Measurements from ENCODE around the gene TBCEL. TPM values are rescaled to one million over a fixed set of nuclear protein-coding genes. Genes with fewer than 3 reads are reported as not detected.

Gene TBCEL
- total and polyA plus RNA-seq, 10 of the 15 experiments (the other 5 are each of a cell fraction or from before 2014, with no cell fraction given), result 2.0 to 10.4 (median 7.3) TPM

- TF ChIP-seq, protein P1, sequence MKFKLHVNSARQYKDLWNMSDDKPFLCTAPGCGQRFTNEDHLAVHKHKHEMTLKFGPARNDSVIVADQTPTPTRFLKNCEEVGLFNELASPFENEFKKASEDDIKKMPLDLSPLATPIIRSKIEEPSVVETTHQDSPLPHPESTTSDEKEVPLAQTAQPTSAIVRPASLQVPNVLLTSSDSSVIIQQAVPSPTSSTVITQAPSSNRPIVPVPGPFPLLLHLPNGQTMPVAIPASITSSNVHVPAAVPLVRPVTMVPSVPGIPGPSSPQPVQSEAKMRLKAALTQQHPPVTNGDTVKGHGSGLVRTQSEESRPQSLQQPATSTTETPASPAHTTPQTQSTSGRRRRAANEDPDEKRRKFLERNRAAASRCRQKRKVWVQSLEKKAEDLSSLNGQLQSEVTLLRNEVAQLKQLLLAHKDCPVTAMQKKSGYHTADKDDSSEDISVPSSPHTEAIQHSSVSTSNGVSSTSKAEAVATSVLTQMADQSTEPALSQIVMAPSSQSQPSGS (IDR thresholded peaks at IDR 0.05; ENCODE audit: low read length), result peak; percentile 47; the same call in 1 of the 2 replicates
- TF ChIP-seq ZNF24 (IDR thresholded peaks at IDR 0.05) (no peak), STAT1 (conservative IDR thresholded peaks at IDR 0.05) (no peak), BCL3 (IDR thresholded peaks at IDR 0.05; ENCODE audit: borderline replicate concordance, insufficient read depth, low read depth, low read length, poor library complexity, severe bottlenecking) (no peak), RCOR1 (conservative IDR thresholded peaks at IDR 0.05; ENCODE audit: low read depth, low read length) (0 out of 2 replicates have a peak, but pooled peaks have one; percentile 64), RAD51 (IDR thresholded peaks at IDR 0.05) (no peak), ZNF217 (IDR thresholded peaks at IDR 0.05) (peak; percentile 85; the same call in 1 of the 2 replicates), TARDBP (IDR thresholded peaks at IDR 0.05; ENCODE audit: borderline replicate concordance) (no peak), SP1 (IDR thresholded peaks at IDR 0.05; ENCODE audit: low read depth, low read length) (no peak), SMAD1 (IDR thresholded peaks at IDR 0.05; ENCODE audit: low read depth, partially characterized antibody) (no peak), MTA2 (IDR thresholded peaks at IDR 0.05; ENCODE audit: low read depth) (peak; percentile 84), BACH1 (IDR thresholded peaks at IDR 0.05; ENCODE audit: borderline replicate concordance) (no peak), EGR1 (IDR thresholded peaks at IDR 0.05; ENCODE audit: borderline replicate concordance in 1 of 2, low read depth in 2 of 2, low read length in 2 of 2) (no peak), RAD21 (IDR thresholded peaks at IDR 0.05; ENCODE audit: insufficient read depth, low read depth, low read length) (no peak), SIX5 (IDR thresholded peaks at IDR 0.05; ENCODE audit: low read depth, low read length, severe bottlenecking) (no peak), CTCF (IDR thresholded peaks at IDR 0.05 in 2 of 3, conservative IDR thresholded peaks at IDR 0.05 in 1 of 3; ENCODE audit: control insufficient read depth in 2 of 3, extremely low read depth in 1 of 3, insufficient read depth in 1 of 3, low read depth in 3 of 3, low read length in 3 of 3) (no peak), SMARCA5 (IDR thresholded peaks at IDR 0.05) (no peak)
- TF ChIP-seq, protein P2, sequence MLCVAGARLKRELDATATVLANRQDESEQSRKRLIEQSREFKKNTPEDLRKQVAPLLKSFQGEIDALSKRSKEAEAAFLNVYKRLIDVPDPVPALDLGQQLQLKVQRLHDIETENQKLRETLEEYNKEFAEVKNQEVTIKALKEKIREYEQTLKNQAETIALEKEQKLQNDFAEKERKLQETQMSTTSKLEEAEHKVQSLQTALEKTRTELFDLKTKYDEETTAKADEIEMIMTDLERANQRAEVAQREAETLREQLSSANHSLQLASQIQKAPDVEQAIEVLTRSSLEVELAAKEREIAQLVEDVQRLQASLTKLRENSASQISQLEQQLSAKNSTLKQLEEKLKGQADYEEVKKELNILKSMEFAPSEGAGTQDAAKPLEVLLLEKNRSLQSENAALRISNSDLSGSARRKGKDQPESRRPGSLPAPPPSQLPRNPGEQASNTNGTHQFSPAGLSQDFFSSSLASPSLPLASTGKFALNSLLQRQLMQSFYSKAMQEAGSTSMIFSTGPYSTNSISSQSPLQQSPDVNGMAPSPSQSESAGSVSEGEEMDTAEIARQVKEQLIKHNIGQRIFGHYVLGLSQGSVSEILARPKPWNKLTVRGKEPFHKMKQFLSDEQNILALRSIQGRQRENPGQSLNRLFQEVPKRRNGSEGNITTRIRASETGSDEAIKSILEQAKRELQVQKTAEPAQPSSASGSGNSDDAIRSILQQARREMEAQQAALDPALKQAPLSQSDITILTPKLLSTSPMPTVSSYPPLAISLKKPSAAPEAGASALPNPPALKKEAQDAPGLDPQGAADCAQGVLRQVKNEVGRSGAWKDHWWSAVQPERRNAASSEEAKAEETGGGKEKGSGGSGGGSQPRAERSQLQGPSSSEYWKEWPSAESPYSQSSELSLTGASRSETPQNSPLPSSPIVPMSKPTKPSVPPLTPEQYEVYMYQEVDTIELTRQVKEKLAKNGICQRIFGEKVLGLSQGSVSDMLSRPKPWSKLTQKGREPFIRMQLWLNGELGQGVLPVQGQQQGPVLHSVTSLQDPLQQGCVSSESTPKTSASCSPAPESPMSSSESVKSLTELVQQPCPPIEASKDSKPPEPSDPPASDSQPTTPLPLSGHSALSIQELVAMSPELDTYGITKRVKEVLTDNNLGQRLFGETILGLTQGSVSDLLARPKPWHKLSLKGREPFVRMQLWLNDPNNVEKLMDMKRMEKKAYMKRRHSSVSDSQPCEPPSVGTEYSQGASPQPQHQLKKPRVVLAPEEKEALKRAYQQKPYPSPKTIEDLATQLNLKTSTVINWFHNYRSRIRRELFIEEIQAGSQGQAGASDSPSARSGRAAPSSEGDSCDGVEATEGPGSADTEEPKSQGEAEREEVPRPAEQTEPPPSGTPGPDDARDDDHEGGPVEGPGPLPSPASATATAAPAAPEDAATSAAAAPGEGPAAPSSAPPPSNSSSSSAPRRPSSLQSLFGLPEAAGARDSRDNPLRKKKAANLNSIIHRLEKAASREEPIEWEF (IDR thresholded peaks at IDR 0.05; ENCODE audit: insufficient replicate concordance, low read depth, low read length), result no peak
- TF ChIP-seq, protein P3, sequence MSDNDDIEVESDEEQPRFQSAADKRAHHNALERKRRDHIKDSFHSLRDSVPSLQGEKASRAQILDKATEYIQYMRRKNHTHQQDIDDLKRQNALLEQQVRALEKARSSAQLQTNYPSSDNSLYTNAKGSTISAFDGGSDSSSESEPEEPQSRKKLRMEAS (IDR thresholded peaks at IDR 0.05; ENCODE audit: low read depth, low read length), result no peak
These were observed 35.7 kb downstream of the TBCEL start (continued) for GRCh38 chr11:121059605-121060004.
